Daoy (cell line): Measurements from ENCODE around the gene SEC31B. TPM values are rescaled to one million over a fixed set of nuclear protein-coding genes. Genes with fewer than 3 reads are reported as not detected.

Experiments
- DNase-seq: peaks from one replicate; pipeline ENCODE4 v3.0.0-alpha.2; 2015; ENCODE audit warnings: low read depth
- total RNA-seq: library from RNA; depleted of rRNA; stranded (reverse); fragments of >200 nt; shearing (Covaris generic); gene quantifications from 2 replicates; pipeline ENCODE4 v1.2.3, GENCODE V29; 2014

Gene SEC31B
- total RNA-seq, 1 experiment from 2014 or later: 0.34 TPM

- no peak for DNase-seq
These were observed 9.3 kb upstream of the SEC31B start for GRCh38 chr10:100528921-100529474.

- DNase-seq: no peak
These were observed 8.6 kb upstream of the SEC31B start for GRCh38 chr10:100528123-100528886.

- DNase-seq: no peak
These were observed 5.0 kb upstream of the SEC31B start for GRCh38 chr10:100524638-100525037.

- DNase-seq: no peak
These were observed 4.5 kb upstream of the SEC31B start for GRCh38 chr10:100524206-100524605.

- DNase-seq: no peak
These were observed 3.3 kb upstream of the SEC31B start for GRCh38 chr10:100522945-100523344.

- no peak for DNase-seq
These were observed 2.6 kb upstream of the SEC31B start for GRCh38 chr10:100522107-100522801.

- peak; percentile 44 for DNase-seq
These were observed 1.1 kb upstream of the SEC31B start for GRCh38 chr10:100520811-100521210.

- peak; percentile 49 for DNase-seq
These were observed 860 bp downstream of the SEC31B start for GRCh38 chr10:100518761-100519241.

- DNase-seq: no peak
These were observed 2.8 kb downstream of the SEC31B start for GRCh38 chr10:100516847-100517246.

- DNase-seq: no peak
These were observed 4.0 kb downstream of the SEC31B start for GRCh38 chr10:100515612-100516011.

- DNase-seq: no peak
These were observed 8.9 kb downstream of the SEC31B start for GRCh38 chr10:100510533-100511308.

- DNase-seq: no peak
These were observed 10.3 kb downstream of the SEC31B start for GRCh38 chr10:100509241-100509840.

GRCh38 chr10:100508691-100509150, 10.9 kb downstream of the SEC31B start:
- DNase-seq: no peak

GRCh38 chr10:100508266-100508665, 11.4 kb downstream of the SEC31B start:
- DNase-seq: no peak

- DNase-seq: no peak
These were observed 12.3 kb downstream of the SEC31B start for GRCh38 chr10:100507357-100507732.

GRCh38 chr10:100506596-100507356, 12.9 kb downstream of the SEC31B start:
- peak; percentile 40 for DNase-seq

- no peak for DNase-seq
These were observed 14.5 kb downstream of the SEC31B start for GRCh38 chr10:100505164-100505563.

GRCh38 chr10:100504096-100504495, 15.6 kb downstream of the SEC31B start:
- DNase-seq: no peak

GRCh38 chr10:100502926-100503494, 16.7 kb downstream of the SEC31B start:
- DNase-seq: no peak

- DNase-seq: no peak
These were observed 18.2 kb downstream of the SEC31B start for GRCh38 chr10:100501423-100501822.
